ENCODE measurements around the gene USP2. TPM values are rescaled to one million over a fixed set of nuclear protein-coding genes. Genes with fewer than 3 reads are reported as not detected.

USP2 gene
- total RNA-seq, 1 experiment from 2014 or later: 14.4 TPM

DNA sequence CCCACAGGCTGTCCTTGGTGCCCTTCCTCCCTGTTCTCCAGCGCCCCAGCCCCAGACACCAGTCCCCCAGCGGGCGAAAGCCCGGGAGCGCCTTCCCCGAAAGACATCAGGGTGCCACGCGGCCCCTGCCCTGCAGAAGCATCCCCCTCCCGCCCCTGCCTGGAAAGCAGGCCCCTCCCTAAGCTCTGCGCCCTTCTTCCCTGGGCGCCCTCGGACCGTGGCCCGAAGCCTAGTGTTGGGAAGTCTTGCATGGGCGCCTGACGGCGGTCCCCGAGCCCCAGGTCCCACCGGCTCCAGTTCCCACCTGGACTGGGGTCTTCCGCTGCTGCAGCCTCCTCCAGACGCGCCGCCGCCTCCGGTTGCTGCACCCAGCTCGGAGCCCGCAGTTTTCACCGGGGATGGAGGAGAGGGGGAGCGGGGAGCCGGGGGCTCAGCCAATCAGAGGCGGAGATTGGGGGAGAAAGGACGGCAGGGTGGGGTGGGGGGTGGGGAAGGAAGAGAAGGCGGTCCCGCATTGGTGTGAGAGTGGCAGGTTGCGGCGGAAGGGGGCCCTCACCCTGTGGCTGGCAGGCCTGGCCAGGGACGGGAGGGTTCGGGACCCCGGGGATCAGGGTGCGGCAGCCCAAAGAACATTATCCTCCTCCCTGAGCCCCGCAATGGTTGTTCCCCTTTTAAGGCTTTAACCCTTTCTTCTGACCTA lies 41.5 kb upstream of the USP2 start, which contains the start of gene THY1:
TSS of gene THY1 (minus strand) at position 364 of the 700 bp plus-strand sequence. CDS start 2,267 bp downstream, outside the sequence.
- Histone ChIP-seq H3K4me1 (no peaks in the 10 kb centered on the region), H3K36me3 (ENCODE audit: control insufficient read depth, insufficient read depth, low read length) (no peaks in the 10 kb centered on the region), H3K4me3 (ENCODE audit: low read depth, low read length) (no peak within 1 kb of the TSS), H3K9me3 (no peaks in the 10 kb centered on the region), H3K27me3 (replicated peaks; ENCODE audit: control insufficient read depth, insufficient read depth, low read length) (no peaks in the 10 kb centered on the region)
- CTCF ChIA-PET: no interaction called here
- intact Hi-C loops (cut with micrococcal nuclease; ENCODE audit: unreplicated experiment): no loop called here
- Mint-ChIP-seq H3K4me1 (ENCODE audit: low read depth, unreplicated experiment) (no peaks in the 10 kb centered on the region), H3K27me3 (ENCODE audit: insufficient read depth, unreplicated experiment) (no peaks in the 10 kb centered on the region), H3K9me3 (ENCODE audit: unreplicated experiment) (no peaks in the 10 kb centered on the region), H3K27ac (ENCODE audit: unreplicated experiment) (no peak within 1 kb of the TSS), H3K4me3 (ENCODE audit: unreplicated experiment) (no peak within 1 kb of the TSS), H3K36me3 (ENCODE audit: insufficient read depth, unreplicated experiment) (no peaks in the 10 kb centered on the region)
- POLR2A ChIA-PET: no interaction called here
- BruUV-seq (replicated peaks): no TSS peak
- TF ChIP-seq, protein P1, sequence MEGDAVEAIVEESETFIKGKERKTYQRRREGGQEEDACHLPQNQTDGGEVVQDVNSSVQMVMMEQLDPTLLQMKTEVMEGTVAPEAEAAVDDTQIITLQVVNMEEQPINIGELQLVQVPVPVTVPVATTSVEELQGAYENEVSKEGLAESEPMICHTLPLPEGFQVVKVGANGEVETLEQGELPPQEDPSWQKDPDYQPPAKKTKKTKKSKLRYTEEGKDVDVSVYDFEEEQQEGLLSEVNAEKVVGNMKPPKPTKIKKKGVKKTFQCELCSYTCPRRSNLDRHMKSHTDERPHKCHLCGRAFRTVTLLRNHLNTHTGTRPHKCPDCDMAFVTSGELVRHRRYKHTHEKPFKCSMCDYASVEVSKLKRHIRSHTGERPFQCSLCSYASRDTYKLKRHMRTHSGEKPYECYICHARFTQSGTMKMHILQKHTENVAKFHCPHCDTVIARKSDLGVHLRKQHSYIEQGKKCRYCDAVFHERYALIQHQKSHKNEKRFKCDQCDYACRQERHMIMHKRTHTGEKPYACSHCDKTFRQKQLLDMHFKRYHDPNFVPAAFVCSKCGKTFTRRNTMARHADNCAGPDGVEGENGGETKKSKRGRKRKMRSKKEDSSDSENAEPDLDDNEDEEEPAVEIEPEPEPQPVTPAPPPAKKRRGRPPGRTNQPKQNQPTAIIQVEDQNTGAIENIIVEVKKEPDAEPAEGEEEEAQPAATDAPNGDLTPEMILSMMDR (IDR thresholded peaks at IDR 0.05; ENCODE audit: insufficient read depth in 1 of 2, low read depth in 1 of 2, low read length in 1 of 2, severe bottlenecking in 1 of 2, unreplicated experiment in 1 of 2): no peak
- no peak for DNase-seq

DNA sequence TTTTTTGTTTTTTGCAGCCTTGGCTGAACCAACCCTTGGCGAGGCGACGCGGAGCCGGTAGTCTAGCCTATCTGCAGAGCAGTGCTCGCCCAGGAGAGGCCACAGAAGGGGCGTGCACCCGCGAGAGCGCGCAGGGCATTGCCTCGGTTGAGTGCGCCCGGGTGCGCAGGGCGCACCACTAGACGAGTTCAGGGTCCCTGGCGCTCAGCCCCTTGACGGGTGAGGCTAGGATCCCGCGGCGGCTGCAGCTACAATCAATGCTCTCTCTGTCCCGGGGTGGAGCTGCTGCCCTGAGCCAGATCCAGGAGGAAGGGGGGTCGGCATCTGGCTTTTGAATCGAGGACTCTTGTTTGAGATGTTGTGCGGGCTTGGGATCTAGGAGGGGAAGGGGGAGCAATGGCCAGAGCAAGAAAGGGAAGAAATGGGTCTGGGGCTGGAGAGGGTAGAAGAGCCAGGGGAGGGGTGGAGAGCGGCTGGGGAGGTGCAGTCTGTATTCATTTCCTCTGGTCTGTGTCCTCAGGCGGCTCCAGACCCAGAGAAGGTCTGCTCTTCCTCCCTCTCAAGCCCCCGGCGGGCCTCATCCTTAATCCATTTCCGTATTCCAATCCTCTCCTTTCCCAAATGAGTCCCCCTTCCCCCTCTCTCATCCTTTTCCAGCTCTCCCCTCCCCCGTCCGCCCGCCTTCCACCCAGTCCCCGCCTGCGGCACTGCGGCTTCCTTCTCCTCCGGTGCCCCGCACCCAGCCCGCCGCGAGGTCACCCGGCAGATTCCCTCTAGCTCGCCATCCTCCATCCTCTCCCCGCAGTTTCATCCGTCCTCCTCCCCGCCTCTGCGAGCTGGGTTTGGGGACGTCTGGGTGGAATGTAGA lies 40.7 kb upstream of the USP2 start:
- H3K9me3 Mint-ChIP-seq (ENCODE audit: unreplicated experiment): no peaks in the 10 kb centered on the region
- intact Hi-C loops (cut with micrococcal nuclease; ENCODE audit: unreplicated experiment): no loop called here
- Histone ChIP-seq H3K36me3 (ENCODE audit: control insufficient read depth, insufficient read depth, low read length) (no peaks in the 10 kb centered on the region), H3K27me3 (replicated peaks; ENCODE audit: control insufficient read depth, insufficient read depth, low read length) (no peaks in the 10 kb centered on the region), H3K4me3 (ENCODE audit: low read depth, low read length) (no peak overlapping the region), H3K9me3 (no peaks in the 10 kb centered on the region), H3K4me1 (no peaks in the 10 kb centered on the region)
- H3K27ac Mint-ChIP-seq (ENCODE audit: unreplicated experiment): no peak overlapping the region
- H3K27me3 Mint-ChIP-seq (ENCODE audit: insufficient read depth, unreplicated experiment): no peaks in the 10 kb centered on the region
- ChIA-PET CTCF (no interaction called here), POLR2A (interaction anchor here (0.7 kb wide), 1 partner anchor 9 kb away, joined by 4 read pairs; no protein-coding TSS in a partner anchor)
- no peaks in the 10 kb centered on the region for H3K4me1 Mint-ChIP-seq (ENCODE audit: low read depth, unreplicated experiment)
- H3K4me3 Mint-ChIP-seq (ENCODE audit: unreplicated experiment): no peak overlapping the region
- no peak for DNase-seq
- BruUV-seq (replicated peaks): no TSS peak
- no peaks in the 10 kb centered on the region for H3K36me3 Mint-ChIP-seq (ENCODE audit: insufficient read depth, unreplicated experiment)
- TF ChIP-seq, protein P1 (IDR thresholded peaks at IDR 0.05; ENCODE audit: insufficient read depth in 1 of 2, low read depth in 1 of 2, low read length in 1 of 2, severe bottlenecking in 1 of 2, unreplicated experiment in 1 of 2): no peak

DNA sequence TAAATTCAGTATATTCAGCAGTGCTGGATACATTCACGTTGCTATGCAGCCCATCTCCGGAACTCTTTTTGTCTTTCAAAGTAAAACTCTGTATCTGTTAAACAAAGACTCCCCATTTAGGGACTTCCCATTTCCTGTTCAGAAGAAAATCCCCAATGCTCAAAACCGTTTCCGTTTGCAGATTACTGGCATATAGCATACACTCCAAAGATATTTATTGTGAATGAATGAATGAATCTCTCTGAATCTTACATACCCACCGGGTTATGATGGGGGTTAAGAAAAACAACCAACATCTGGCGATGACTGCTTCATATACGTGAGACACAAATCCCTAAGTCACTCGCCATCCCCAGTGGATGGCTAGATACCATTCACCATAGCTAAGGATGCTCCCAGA lies 39.9 kb upstream of the USP2 start:
- intact Hi-C loops (cut with micrococcal nuclease; ENCODE audit: unreplicated experiment): no loop called here
- POLR2A ChIA-PET: interaction anchor here (0.7 kb wide), 1 partner anchor 10 kb away, joined by 4 read pairs; no protein-coding TSS in a partner anchor
- Mint-ChIP-seq H3K27me3 (ENCODE audit: insufficient read depth, unreplicated experiment) (no peaks in the 10 kb centered on the region), H3K9me3 (ENCODE audit: unreplicated experiment) (no peaks in the 10 kb centered on the region), H3K4me3 (ENCODE audit: unreplicated experiment) (no peak overlapping the region), H3K36me3 (ENCODE audit: insufficient read depth, unreplicated experiment) (no peaks in the 10 kb centered on the region), H3K4me1 (ENCODE audit: low read depth, unreplicated experiment) (no peaks in the 10 kb centered on the region), H3K27ac (ENCODE audit: unreplicated experiment) (no peak overlapping the region)
- H3K9me3 ChIP-seq: no peaks in the 10 kb centered on the region
- CTCF ChIA-PET: no interaction called here
- no peaks in the 10 kb centered on the region for H3K27me3 ChIP-seq (replicated peaks; ENCODE audit: control insufficient read depth, insufficient read depth, low read length)
- H3K4me3 ChIP-seq (ENCODE audit: low read depth, low read length): no peak overlapping the region
- DNase-seq: no peak
- TF ChIP-seq, protein P1 (IDR thresholded peaks at IDR 0.05; ENCODE audit: insufficient read depth in 1 of 2, low read depth in 1 of 2, low read length in 1 of 2, severe bottlenecking in 1 of 2, unreplicated experiment in 1 of 2): no peak
- no peaks in the 10 kb centered on the region for H3K4me1 ChIP-seq
- no TSS peak for BruUV-seq (replicated peaks)
- no peaks in the 10 kb centered on the region for H3K36me3 ChIP-seq (ENCODE audit: control insufficient read depth, insufficient read depth, low read length)
